A549 (cell line): Measurements from ENCODE around the gene F8A1. TPM values are rescaled to one million over a fixed set of nuclear protein-coding genes. Genes with fewer than 3 reads are reported as not detected.
"Not testable (repeated sequence)": the region's sequence is repeated elsewhere in the genome, so short reads cannot be mapped to it uniquely, and the experiment has no call there.

Experiments
- ATAC-seq, 2 experiments: fragments of 200-7000 bp in 1 of 2; fragments of >200 bp in 1 of 2; cut with Nextera tagmentation in 1 of 2; cut with Tn5 transposase in 1 of 2; 3 replicates each; pipeline versions ENCODE4 v1.8.0 to v1.9.1; 2018 to 2020; ENCODE audit warnings: mild to moderate bottlenecking in 1 of 2, moderate library complexity in 1 of 2
- CTCF ChIA-PET: fragments of 300-600 bp; sonication (Branson Sonifier 250); formaldehyde crosslinking; extraction: SDS; loops from one replicate; lab custom pipeline; 2021; ENCODE audit warnings: antibody characterized with exemption, inconsistent platforms; lab: Yijun Ruan, JAX
- POLR2A ChIA-PET: fragments of 350-600 bp; formaldehyde crosslinking; extraction: SDS; loops from one replicate; lab custom pipeline; 2021; ENCODE audit warnings: antibody characterized with exemption, inconsistent platforms; lab: Yijun Ruan, JAX
- DNase-seq, 2 experiments: peaks; one replicate each; pipeline versions ENCODE4 v3.0.0 to v3.0.0-alpha.2; 2011 to 2016; ENCODE audit warnings: low read depth in 1 of 2, low spot score in 1 of 2
- FAIRE-seq: peaks from 2 replicates; lab custom pipeline; 2011; peaks lifted over from hg19 to GRCh38; lab: Jason Lieb, UNC
- H3K27ac ChIP-seq, 2 experiments: fragments of >200 bp; sonication (Bioruptor Twin); formaldehyde crosslinking; 3 replicates each; pipeline ENCODE4 v1.5.1; 2016 to 2017
- H3K4me1 ChIP-seq: fragments of >200 bp; sonication (Bioruptor Twin); formaldehyde crosslinking; 3 replicates; pipeline ENCODE4 v1.6.1; 2016
- H3K4me2 ChIP-seq: fragments of >200 bp; sonication (Bioruptor Twin); formaldehyde crosslinking; 3 replicates; pipeline ENCODE4 v1.6.1; 2016
- H3K4me3 ChIP-seq: fragments of >200 bp; sonication (Bioruptor Twin); formaldehyde crosslinking; 3 replicates; pipeline ENCODE4 v1.5.1; 2016
- H3K9me3 ChIP-seq: fragments of >200 bp; sonication (Bioruptor Twin); formaldehyde crosslinking; 3 replicates; pipeline ENCODE4 v1.6.1; 2016
- CBX2 ChIP-seq: fragments of 200-600 bp; sonication (generic); IDR thresholded peaks from 2 replicates; pipeline ENCODE4 v1.6.1; 2016; ENCODE audit warnings: low read depth, mild to moderate bottlenecking, borderline replicate concordance
- CBX8 ChIP-seq: fragments of 200-600 bp; sonication (generic); IDR thresholded peaks from 2 replicates; pipeline ENCODE4 v1.6.1; 2016
- ELK1 ChIP-seq: fragments of 150-350 bp; IDR thresholded peaks from 2 replicates; pipeline ENCODE4 v1.6.1; 2014; ENCODE audit warnings: low read depth, mild to moderate bottlenecking, low read length
- EP300 ChIP-seq, 2 experiments: fragments of >200 bp; sonication (Bioruptor Twin); formaldehyde crosslinking; IDR thresholded peaks; 2 replicates in 1 of 2; 3 replicates in 1 of 2; pipeline ENCODE4 v1.6.1; 2016 to 2017
- ESRRA ChIP-seq: fragments of 150-350 bp; IDR thresholded peaks from 2 replicates; pipeline ENCODE4 v1.6.1; 2014; ENCODE audit warnings: mild to moderate bottlenecking, low read length, borderline replicate concordance
- FOXS1 ChIP-seq: fragments of 250-450 bp; sonication (Bioruptor Pico); IDR thresholded peaks from 2 replicates; pipeline ENCODE4 v1.5.0; 2020; ENCODE audit warnings: mild to moderate bottlenecking, moderate library complexity
- GATA3 ChIP-seq: IDR thresholded peaks from 2 replicates; pipeline ENCODE4 v1.6.1; 2012; ENCODE audit warnings: borderline replicate concordance
- HEYL ChIP-seq: fragments of 250-450 bp; sonication (Bioruptor Pico); IDR thresholded peaks from 2 replicates; pipeline ENCODE4 v1.8.0; 2021; ENCODE audit warnings: mild to moderate bottlenecking, moderate library complexity
- JUNB ChIP-seq: fragments of >200 bp; sonication (Bioruptor Twin); formaldehyde crosslinking; IDR thresholded peaks from 2 replicates; pipeline ENCODE4 v1.6.1; 2016
- KDM1A ChIP-seq: fragments of 200-600 bp; sonication (generic); IDR thresholded peaks from 2 replicates; pipeline ENCODE4 v1.6.1; 2016; ENCODE audit warnings: low read depth, mild to moderate bottlenecking
- PHF8 ChIP-seq: fragments of 200-600 bp; sonication (generic); IDR thresholded peaks from 2 replicates; pipeline ENCODE4 v1.6.1; 2016; ENCODE audit warnings: low read depth, mild to moderate bottlenecking, antibody characterized with exemption, moderate library complexity, borderline replicate concordance
- RAD21 ChIP-seq, 2 experiments: fragments of >200 bp in 1 of 2; sonication (Bioruptor Twin) in 1 of 2; formaldehyde crosslinking in 1 of 2; IDR thresholded peaks in 1 of 2; conservative IDR thresholded peaks in 1 of 2; 2 replicates in 1 of 2; 3 replicates in 1 of 2; pipeline ENCODE4 v1.6.1; 2012 to 2018; ENCODE audit warnings: inconsistent platforms in 1 of 2
- RFX5 ChIP-seq: fragments of 450-650 bp; IDR thresholded peaks from 2 replicates; pipeline ENCODE4 v1.7.1; 2014; ENCODE audit warnings: antibody characterized with exemption, mild to moderate bottlenecking, moderate library complexity
- SMC3 ChIP-seq: fragments of >200 bp; sonication (Bioruptor Twin); formaldehyde crosslinking; IDR thresholded peaks from 3 replicates; pipeline ENCODE4 v1.6.1; 2018; ENCODE audit warnings: inconsistent platforms
- ZSCAN20 ChIP-seq: fragments of 250-450 bp; sonication (Bioruptor Pico); IDR thresholded peaks from 2 replicates; pipeline ENCODE4 v1.8.0; 2022; ENCODE audit warnings: mild to moderate bottlenecking, moderate library complexity
- WGBS: methylation state at CpG from one replicate; pipeline ENCODE4 v1.1.6; 2017; ENCODE audit errors: missing lambda C conversion rate; 5-methylcytosine and 5-hydroxymethylcytosine counted together
- polyA minus RNA-seq: library from RNA; depleted of rRNA, polyadenylated mRNA; stranded (reverse); fragments of >200 nt; gene quantifications from 2 replicates; pipeline ENCODE4 v1.2.3, GENCODE V29; 2011; rRNA and poly(A)+ RNA removed
- polyA plus RNA-seq, 4 experiments: library from polyadenylated mRNA; depleted of rRNA in 3 of 4; stranded (reverse); fragments of >200 nt; fragmentation: RNase III in 1 of 4; extraction: RNeasy Plus Mini Kit Qiagen cat#74134 plus additional on column Dnase treatment in 1 of 4; gene quantifications; 2 replicates in 3 of 4; 3 replicates in 1 of 4; pipeline ENCODE4 v1.2.3, GENCODE V29; 2011 to 2017
- TF ChIP-seq, protein P1 (sequence below): fragments of >200 bp; sonication (Bioruptor Twin); formaldehyde crosslinking; IDR thresholded peaks from 3 replicates; pipeline ENCODE4 v1.5.1; 2016
- TF ChIP-seq, protein P2 (sequence below): fragments of 250-450 bp; sonication (Bioruptor Pico); IDR thresholded peaks from 2 replicates; pipeline ENCODE4 v1.5.0; 2021; ENCODE audit warnings: mild to moderate bottlenecking, moderate library complexity, borderline replicate concordance

The F8A1 gene
- polyA plus RNA-seq (2011; rRNA removed) (16.8 and 32.5 TPM in 2 replicates), polyA plus RNA-seq (2017; fragmentation: RNase III; extraction: RNeasy Plus Mini Kit Qiagen cat#74134 plus additional on column Dnase treatment) (40.2 to 52.2 TPM (median 44.5 TPM) in 3 replicates), polyA minus RNA-seq (18.6 and 19.1 TPM in 2 replicates)
- 10.8 and 16.7 TPM in 2 replicates for polyA plus RNA-seq (2012; cell fraction: cytosol; rRNA removed)
- polyA plus RNA-seq (2012; cell fraction: nucleus; rRNA removed): 7.4 and 15.2 TPM in 2 replicates

DNA sequence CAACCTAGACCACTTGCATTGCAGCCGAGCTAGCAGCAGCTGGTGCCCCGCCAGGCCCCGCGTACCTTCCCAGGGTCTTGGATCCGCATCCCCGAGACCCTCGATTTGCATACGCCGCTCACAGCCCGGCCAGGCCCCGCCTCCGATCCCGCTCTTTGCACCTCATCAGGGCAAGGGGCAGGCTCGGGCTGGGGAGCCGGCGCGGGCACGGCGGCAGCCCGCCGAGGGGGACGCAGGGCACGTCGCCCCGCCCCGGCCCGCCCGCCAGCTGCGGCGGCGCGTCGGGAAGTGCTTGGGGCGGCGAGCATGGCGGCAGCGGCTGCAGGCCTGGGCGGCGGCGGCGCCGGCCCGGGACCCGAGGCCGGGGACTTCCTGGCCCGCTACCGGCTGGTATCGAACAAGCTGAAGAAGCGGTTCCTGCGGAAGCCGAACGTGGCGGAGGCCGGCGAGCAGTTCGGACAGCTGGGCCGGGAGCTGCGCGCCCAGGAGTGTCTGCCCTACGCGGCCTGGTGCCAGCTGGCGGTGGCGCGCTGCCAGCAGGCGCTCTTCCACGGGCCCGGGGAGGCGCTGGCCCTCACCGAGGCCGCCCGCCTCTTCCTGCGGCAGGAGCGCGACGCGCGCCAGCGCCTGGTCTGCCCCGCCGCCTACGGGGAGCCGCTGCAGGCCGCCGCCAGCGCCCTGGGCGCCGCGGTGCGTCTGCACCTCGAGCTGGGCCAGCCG lies at the start of gene F8A1:
F8A1 (plus strand) TSS at position 287 of the 720 bp plus-strand sequence; CDS start at position 307, 20 bp downstream.
- POLR2A ChIA-PET, H3K4me1 ChIP-seq, FAIRE-seq, H3K9me3 ChIP-seq, DNase-seq, CTCF ChIA-PET: not testable (repeated sequence)
- ATAC-seq: peak; percentile 86 to 87
- H3K4me3 ChIP-seq: peak within 1 kb of the TSS; percentile 34; the same call in 1 of the 3 replicates
- H3K27ac ChIP-seq: peak within 1 kb of the TSS in 1 of 2 experiments; percentile 75; a peak in 3 of 6 replicates
- peak within 1 kb of the TSS; percentile 70 for H3K4me2 ChIP-seq
- WGBS: no CpG with 5 or more reads among the region's 91 CpGs

GRCh38 chrX:154840856-154841255 lies 45.3 kb upstream of the F8A1 start:
- WGBS: 95% methylated on average over 2 of the region's 2 CpGs
- H3K4me2 ChIP-seq: no peak overlapping the region
- ChIA-PET POLR2A (no interaction called here), CTCF (interaction anchor here (1.0 to 1.5 kb wide), 5 partner anchors 22 to 92 kb away, joined by 3 to 4 read pairs (median 3); no protein-coding TSS in a partner anchor)
- DNase-seq: peak; percentile 28 to 54
- H3K27ac ChIP-seq: no peak overlapping the region
- peak; percentile 100 for FAIRE-seq
- TF ChIP-seq JUNB: no peak
- TF ChIP-seq RFX5: no peak
- TF ChIP-seq RAD21 (conservative IDR thresholded peaks at IDR 0.05 in 1 of 2, IDR thresholded peaks at IDR 0.05 in 1 of 2): peak; percentile 73 to 78
- TF ChIP-seq SMC3: peak; percentile 46; the same call in 2 of the 3 replicates
- TF ChIP-seq, protein P1, sequence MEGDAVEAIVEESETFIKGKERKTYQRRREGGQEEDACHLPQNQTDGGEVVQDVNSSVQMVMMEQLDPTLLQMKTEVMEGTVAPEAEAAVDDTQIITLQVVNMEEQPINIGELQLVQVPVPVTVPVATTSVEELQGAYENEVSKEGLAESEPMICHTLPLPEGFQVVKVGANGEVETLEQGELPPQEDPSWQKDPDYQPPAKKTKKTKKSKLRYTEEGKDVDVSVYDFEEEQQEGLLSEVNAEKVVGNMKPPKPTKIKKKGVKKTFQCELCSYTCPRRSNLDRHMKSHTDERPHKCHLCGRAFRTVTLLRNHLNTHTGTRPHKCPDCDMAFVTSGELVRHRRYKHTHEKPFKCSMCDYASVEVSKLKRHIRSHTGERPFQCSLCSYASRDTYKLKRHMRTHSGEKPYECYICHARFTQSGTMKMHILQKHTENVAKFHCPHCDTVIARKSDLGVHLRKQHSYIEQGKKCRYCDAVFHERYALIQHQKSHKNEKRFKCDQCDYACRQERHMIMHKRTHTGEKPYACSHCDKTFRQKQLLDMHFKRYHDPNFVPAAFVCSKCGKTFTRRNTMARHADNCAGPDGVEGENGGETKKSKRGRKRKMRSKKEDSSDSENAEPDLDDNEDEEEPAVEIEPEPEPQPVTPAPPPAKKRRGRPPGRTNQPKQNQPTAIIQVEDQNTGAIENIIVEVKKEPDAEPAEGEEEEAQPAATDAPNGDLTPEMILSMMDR: peak; percentile 58
- ATAC-seq: peak in 1 of 2 experiments; percentile 70; a peak in 3 of 6 replicates
- H3K9me3 ChIP-seq: peaks cover 7% of the 10 kb centered on the region; the same call in 1 of the 3 replicates
- no peaks in the 10 kb centered on the region for H3K4me1 ChIP-seq
- H3K4me3 ChIP-seq: no peak overlapping the region

DNA sequence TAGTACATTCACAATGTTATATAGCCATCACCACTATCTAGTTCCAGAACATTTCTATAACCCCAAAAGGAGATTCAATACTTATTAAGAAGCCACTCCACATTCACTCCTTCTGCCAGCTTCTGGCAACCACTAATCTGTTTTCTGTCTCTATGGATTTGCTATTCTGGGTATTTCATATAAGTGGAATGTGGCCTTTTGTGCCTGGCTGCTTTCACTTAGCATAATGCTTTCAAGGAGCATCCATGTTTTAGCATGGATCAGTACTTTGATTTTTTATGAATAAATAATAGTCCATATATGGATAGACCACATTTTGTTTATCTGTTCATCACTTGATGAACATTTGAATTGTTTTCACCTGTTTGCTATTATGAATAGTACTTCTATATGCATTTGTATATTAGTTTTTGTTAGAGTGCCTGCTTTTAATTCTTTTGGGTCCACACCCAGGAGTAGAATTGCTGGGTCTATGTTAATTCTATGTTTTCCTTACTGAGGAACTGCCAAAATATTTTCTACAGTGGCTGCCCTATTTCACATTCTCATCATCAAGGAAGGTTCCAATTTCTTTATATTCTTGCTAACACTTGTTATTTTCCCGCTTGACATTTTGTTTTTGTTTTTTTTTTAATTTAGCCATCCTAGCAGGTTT lies 35.1 kb upstream of the F8A1 start:
- 77% methylated on average over 1 of the region's 1 CpG for WGBS
- ChIA-PET CTCF (no interaction called here), POLR2A (no interaction called here)
- ATAC-seq: no peak
- no peak for DNase-seq
- H3K4me3 ChIP-seq: no peak overlapping the region
- no peaks in the 10 kb centered on the region for H3K4me1 ChIP-seq
- H3K27ac ChIP-seq: no peak overlapping the region
- TF ChIP-seq EP300 (IDR thresholded peaks at IDR 0.05) (no peak), RAD21 (conservative IDR thresholded peaks at IDR 0.05 in 1 of 2, IDR thresholded peaks at IDR 0.05 in 1 of 2) (no peak), ZSCAN20 (CRISPR knock-in tag) (no peak), CBX2 (no peak), PHF8 (no peak), CBX8 (no peak), KDM1A (no peak), FOXS1 (CRISPR knock-in tag) (no peak), ELK1 (no peak), ESRRA (no peak), HEYL (CRISPR knock-in tag) (no peak), GATA3 (no peak)
- TF ChIP-seq, protein P2, sequence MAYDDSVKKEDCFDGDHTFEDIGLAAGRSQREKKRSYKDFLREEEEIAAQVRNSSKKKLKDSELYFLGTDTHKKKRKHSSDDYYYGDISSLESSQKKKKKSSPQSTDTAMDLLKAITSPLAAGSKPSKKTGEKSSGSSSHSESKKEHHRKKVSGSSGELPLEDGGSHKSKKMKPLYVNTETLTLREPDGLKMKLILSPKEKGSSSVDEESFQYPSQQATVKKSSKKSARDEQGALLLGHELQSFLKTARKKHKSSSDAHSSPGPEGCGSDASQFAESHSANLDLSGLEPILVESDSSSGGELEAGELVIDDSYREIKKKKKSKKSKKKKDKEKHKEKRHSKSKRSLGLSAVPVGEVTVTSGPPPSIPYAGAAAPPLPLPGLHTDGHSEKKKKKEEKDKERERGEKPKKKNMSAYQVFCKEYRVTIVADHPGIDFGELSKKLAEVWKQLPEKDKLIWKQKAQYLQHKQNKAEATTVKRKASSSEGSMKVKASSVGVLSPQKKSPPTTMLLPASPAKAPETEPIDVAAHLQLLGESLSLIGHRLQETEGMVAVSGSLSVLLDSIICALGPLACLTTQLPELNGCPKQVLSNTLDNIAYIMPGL (CRISPR knock-in tag): no peak
- TF ChIP-seq, protein P1: no peak
- FAIRE-seq: no peak
- no peaks in the 10 kb centered on the region for H3K9me3 ChIP-seq
- H3K4me2 ChIP-seq: no peak overlapping the region
